PC-9 (cell line): ENCODE data around the gene FLAD1.

ENCODE experiments used
- CTCF ChIP-seq: fragments of 200-600 bp; sonication (generic); conservative IDR thresholded peaks from 2 replicates; pipeline ENCODE4 v1.6.1; 2017; ENCODE audit warnings: mixed run types, antibody characterized with exemption, mild to moderate bottlenecking, moderate library complexity
- EZH2 ChIP-seq: fragments of 200-600 bp; sonication (generic); IDR thresholded peaks from 2 replicates; pipeline ENCODE4 v1.8.0; 2017; ENCODE audit warnings: antibody characterized with exemption, low read depth

GRCh38 chr1:154952664-154953063 is 30.5 kb upstream of the FLAD1 start:
- TF ChIP-seq EZH2 (no peak), CTCF (no peak)
